Heart left ventricle (tissue), 13 donors: Measurements from ENCODE around the gene TECPR2.

Source experiments
- CTCF ChIP-seq, 12 donors: fragments of 200-600 bp; sonication (generic) in 4 of 12; IDR thresholded peaks; one replicate each; pipeline versions ENCODE4 v1.5.0 to v1.8.0; 2018 to 2022; ENCODE audit warnings: antibody characterized with exemption in 12 of 12, mild to moderate bottlenecking in 5 of 12
- POLR2A ChIP-seq, 2 donors: fragments of 450-650 bp; IDR thresholded peaks; one replicate each; pipeline ENCODE4 v1.6.1; 2017; ENCODE audit warnings: antibody characterized with exemption in 2 of 2, mild to moderate bottlenecking in 2 of 2, moderate library complexity in 2 of 2
- donor health status: ischemic (EF 13 %, LVEDD 7.1; RV severe dilation, severe dysfunction).
- donor health status: DM: no; HTN: yes; CAD: no.
- donor health status: DM: no; HTN: no; CAD: no.
- donor health status: ischemic (EF 25% LVEDD 6.9; RV normal size, moderate dysfunction).
- donor health status: ischemic (EF 25% LVEDD 5.7; RV mildly dilated, moderate dysfunction).
- donor health status: ischemic (EF 35%, LVEDD 5.7; RV mildly dilated, moderate dysfunction).
- donor health status: nonischemic (EF 11% LVEDD 7.7; RV severe dilation, severe dysfunction).
- donor health status: DM: yes; HTN: yes; CAD: no.
- donor health status: PGD.
- donor health status: ischemic (EF 29% LVEDD 5.4; RV normal size, mild dysfunction).
- donor health status: nonischemic (EF 23%, LVEDD 6.1; RV moderate dilation, normal function).

- TF ChIP-seq CTCF (IDR thresholded peaks at IDR 0.05) (no peak), POLR2A (IDR thresholded peaks at IDR 0.05) (no peak)
Observed at GRCh38 chr14:102356280-102356679, 6.5 kb upstream of the TECPR2 start.
